HG03097 (cell line): ENCODE measurements around the gene CITED1.

ENCODE experiments used
- ATAC-seq: cut with Tn5 transposase; IDR thresholded peaks from one replicate; pipeline ENCODE4 v1.9.1; 2021; ENCODE audit not compliant: unreplicated experiment, low FRiP score

CITED1 gene

DNA sequence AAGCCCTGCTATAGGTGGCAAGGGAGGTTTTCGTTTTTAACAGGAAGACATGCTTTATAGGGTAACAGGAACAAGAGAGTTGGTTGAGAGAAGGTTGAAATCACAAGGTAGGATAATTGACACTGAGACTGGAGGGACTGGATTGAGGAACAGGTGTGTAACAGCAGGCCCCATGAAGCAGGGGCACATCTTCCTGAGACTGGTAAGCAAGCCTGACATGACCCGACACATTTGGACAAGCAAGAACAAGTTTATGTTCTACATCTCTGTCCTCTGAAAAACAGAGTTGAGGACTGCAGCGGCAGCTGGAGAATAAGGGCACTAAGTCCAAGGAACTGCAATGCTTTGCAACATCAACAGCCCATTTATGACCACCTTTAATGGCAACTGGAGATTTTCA is 33.9 kb downstream of the CITED1 start:
- no peak for ATAC-seq

DNA sequence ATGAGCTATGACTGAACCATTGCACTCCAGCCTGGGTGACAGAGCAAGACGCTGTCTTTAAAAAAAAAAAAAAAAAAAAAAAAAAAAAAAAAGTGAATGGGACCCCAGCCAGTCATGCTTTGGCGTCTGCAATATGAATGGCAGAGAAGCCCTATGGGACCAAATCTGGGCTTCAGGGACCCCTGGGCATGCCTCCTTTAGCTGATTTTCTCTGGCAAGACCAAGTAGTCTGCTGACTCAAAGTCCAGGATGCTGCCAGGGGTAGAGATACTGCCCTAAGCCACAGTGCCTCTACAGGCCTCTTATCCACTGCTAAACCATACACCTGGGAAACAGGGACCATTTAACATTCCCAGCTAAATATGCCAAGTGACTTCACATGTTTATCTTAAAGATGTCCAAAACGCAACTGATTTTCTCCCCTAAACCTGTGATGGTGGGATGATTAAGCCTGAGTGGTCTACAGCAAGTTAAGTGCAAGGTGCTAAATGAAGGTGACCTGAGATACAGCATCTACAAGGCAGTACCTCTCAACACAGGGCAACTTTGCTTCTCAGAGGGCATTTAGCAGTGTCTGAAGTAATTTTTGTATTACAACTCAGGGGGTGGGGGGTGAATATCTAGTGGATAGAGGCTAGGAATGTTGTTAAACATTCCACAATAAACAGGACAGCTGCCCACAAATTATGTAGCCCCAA is 34.5 kb downstream of the CITED1 start:
- no peak for ATAC-seq

DNA sequence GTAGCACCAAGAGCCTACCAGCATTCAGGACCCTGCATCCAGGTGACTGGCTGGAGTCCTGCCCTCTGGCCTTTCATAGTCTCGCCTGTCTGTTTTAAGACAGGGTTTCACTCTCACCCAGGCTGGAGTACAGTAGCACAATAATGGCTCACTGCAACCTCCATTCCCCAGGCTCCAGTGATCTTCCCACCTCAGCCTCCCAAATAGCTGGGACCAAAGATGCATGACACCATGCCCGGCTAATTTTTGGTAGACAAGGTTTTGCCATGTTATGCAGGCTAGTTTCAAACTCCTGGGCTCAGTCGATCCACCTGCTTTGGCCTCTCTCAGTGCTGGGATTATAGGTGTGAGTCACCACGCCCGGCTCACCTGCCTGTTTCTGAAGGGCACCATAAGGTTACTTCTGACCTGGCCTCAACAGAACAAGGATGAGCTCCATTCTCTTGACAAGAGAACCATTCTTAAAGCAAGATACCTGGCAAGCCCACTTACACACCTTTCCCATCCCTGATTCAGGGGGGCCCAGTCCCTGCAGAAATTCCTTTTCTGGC is 35.3 kb downstream of the CITED1 start:
- no peak for ATAC-seq

DNA sequence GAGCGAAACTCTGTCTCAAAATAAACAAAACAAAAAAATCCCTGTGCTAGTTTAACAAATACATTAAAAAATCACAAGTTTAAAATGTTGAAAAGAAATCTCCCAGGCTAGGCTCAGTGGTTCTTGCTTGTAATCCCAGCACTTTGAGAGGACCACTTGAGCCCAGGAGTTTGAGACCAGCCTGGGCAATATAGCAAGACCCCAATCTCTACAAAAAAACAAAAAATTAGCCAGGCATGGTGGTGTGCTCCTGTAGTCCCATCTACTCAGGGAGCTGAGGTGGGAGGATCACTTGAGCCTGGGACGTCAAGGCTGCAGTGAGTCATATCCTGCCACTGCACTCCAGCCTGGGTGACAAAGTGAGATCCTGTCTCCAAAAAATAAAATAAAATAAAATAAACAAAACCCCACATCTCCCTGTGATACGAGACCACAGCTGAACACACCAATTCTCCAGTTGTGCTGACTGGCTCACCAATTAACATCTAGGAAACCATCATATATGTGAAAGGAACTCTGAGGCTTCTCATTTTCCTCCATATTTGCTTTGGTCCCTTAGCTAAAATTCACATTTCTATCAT is 36.0 kb downstream of the CITED1 start:
- ATAC-seq = no peak

DNA sequence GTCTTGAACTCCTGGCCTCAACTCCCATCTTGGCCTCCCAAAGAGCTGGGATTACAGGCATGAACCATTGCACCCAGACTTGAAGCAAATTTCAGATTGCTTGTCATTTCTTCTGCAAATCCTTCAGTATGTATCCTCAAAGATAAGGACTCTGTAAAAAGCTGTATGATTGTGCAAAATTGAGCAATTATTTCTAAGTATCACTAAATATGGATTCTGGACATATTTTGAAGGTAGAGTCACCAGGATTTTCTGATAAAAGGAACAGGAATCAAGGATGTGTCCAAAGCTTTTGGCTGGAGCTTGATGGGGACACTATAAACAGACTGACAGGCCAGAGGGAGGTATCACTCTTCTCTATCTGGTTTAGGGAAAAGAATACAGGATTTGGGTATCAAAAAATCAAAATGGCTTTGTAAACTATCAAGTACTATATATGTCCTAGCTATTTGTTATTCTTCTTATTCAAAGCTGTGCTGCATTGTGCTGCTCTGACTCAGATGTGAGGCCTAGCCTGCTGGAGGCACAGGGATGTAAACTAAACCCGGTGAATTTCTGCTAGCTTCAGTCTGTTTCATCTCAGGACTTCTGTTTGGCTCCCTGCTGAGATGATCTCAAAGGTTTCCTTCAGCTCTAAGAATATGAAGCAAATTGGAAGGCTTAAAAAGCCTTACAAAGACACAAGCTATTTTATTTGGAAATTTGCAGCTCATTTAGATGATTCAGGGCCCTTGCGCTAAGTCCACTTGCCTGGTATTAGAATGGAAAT is 36.9 kb downstream of the CITED1 start:
- ATAC-seq = no peak

DNA sequence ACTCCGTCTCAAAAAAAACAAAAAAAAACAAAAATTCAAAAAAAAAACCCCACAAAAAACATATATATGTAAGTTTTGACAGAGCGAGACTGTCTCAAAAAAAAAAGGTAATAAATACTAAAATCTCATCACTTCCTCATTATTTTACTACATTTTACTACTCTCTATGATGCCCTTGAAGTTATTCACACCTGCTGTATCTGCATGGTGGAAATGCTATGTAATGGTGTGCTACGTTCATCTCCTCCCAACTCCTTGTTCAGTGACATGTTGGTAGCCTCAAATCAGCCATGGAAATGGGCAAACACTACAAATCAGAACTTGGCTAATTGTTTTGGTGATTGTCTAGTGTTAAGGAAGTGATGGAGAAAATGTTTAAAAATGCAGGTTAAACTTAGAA is 40.5 kb downstream of the CITED1 start:
- ATAC-seq = no peak

DNA sequence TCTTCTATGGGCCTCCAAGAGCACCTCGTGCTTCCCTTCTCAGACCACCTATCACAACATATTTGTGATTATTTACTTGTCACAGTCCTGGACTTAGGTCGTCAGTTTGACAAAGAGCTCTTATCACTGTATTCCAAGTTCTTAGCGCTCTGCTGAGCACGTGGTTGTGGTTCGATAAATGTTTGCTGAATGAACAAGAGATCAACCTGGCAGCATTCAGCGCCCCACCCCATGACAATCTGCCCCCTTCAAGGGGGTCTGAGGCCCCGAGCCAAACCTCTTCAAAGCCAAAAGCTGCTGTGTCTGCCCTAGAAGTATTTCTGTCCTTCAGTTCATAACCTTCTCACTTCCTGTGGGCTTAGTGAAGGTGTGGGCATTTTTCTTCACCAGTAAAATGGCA is 43.6 kb downstream of the CITED1 start:
- ATAC-seq = no peak

DNA sequence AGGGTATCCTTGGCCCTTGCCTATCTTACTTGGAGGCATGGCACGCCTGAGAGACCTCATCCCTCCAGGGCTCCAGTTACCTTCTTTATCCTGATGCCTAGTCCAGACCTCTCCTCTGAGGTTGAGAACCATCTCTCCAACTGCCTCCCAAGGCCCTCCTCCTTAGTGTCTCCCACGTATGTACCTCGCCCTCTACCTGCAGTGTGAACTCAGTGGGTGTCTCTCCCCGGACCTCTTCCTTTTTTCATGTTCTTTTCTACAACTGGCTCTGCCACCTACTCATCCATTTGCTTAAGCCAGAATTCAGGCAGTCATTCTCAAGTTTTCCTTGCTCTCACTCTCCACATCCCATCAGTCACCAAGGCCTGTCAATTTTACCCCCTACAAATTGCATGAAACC is 45.3 kb downstream of the CITED1 start:
- ATAC-seq = no peak

DNA sequence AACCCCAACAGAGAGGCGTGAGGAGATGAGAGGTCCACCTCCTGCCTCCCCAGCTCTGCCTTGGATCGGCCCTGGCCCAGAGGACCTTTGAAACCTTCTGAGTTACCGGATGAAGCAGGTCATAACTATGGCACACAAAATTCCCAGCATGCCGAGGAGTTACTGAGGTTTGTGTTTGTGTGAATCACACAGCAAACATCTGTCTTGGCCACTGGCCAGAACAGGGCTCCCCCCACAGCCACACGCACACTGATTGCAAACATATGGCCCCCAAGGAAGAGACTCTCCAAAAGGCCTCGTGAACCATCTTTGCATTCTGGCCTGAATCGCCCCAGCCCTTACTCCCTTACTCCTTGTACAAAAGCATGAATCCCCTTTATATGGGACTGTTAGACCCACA is 47.5 kb downstream of the CITED1 start:
- no peak for ATAC-seq

DNA sequence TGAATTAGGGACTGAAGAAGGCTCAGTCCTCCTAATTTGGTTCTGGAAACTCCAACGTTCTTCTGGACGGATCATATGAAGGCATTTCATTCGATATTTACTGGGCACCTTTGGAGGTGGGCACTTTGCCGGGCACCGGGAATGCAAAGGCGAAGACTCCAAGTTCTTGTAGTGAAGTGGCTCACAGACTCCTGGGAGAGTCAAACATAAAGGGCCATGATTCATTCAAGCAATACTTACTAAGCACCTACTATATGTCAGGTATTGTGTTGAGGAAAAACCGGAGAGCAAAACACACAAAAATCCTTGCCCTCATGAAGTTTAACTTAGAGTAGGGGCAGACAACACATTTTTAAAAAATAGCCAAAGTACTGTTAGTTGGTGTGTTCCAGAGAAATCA is 49.9 kb downstream of the CITED1 start:
- ATAC-seq = no peak

DNA sequence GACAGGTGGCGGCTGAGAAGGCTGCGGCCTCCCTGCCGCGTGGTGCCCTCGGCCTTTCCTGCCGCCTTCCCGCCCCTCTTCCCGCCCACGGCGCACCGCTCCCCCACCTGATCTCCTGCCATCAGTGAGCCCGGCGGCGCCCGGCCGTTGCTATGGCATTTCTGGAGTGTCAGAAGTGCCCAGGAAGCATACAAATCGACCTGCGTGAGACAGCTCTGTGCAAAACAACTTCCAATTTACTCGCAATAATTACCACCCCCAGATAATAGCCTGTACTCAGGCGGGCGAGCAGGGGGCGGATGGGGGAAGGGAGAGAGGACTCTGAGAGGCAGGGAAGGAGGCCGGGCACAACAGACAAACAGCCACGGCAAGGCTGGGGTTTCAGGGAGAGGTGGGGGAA is 50.3 kb downstream of the CITED1 start:
- no peak for ATAC-seq

DNA sequence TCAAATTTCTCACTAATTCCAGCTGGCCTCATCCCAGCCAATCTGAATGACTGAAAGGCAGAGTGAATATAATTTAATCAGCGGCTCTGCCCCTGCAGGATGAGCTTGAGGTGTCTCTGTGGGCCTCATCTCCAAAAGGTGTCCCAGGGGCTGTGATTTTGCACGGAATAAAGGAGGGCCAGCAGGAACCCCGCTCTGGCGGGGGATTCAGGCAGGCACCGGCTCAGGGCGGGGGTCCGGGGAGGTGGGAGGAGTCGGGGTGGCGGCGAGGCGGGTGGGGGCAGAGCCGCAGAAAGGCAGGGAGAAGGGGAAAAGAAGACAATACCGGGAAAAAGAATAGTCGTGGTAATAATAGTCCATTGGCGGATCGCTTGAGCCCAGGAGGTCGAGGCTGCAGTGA is 50.9 kb downstream of the CITED1 start:
- ATAC-seq = no peak

DNA sequence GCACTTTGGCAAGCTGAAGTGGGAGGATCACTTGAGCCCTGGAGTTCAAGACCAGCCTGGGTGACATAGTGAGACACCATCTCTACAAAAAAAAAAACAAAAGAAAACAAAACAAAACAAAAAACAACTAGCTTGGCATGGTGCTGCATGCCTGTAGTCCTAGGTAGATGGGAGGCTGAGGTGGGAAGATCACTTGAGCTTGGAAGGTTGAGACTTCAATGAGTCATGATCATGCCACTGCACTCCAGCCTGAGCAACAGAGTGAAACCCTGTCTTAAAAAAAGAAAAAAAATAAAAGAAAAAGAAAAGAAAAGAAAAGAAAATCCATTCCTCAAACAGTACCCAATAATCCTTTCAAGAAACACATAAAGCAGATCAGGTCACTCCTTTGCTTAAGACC is 52.0 kb downstream of the CITED1 start:
- ATAC-seq = no peak
